Ectodermal cell (in vitro differentiated cells): ENCODE measurements around the gene GCNT1.
"Not testable (repeated sequence)": the region's sequence is repeated elsewhere in the genome, so short reads cannot be mapped to it uniquely, and the experiment has no call there.

Experiments used
- H3K27ac ChIP-seq: 2 replicates; pipeline ENCODE4 v1.7.0; 2013; ENCODE audit warnings: mild to moderate bottlenecking, low read depth, low read length; ENCODE audit not compliant: insufficient read depth, poor library complexity, severe bottlenecking
- H3K27me3 ChIP-seq: 2 replicates; pipeline ENCODE4 v1.7.0; 2013; ENCODE audit warnings: mild to moderate bottlenecking, low read length; ENCODE audit not compliant: insufficient read depth, control insufficient read depth, poor library complexity, severe bottlenecking
- H3K36me3 ChIP-seq: one replicate; pipeline ENCODE4 v1.7.0; 2013; ENCODE audit warnings: low read length; ENCODE audit not compliant: control insufficient read depth, insufficient read depth
- H3K4me1 ChIP-seq: one replicate; pipeline ENCODE4 v1.7.0; 2013; ENCODE audit warnings: low read length; ENCODE audit not compliant: control insufficient read depth, insufficient read depth
- H3K4me3 ChIP-seq: 2 replicates; pipeline ENCODE4 v1.7.0; 2013; ENCODE audit warnings: low read depth, low read length, control low read depth; ENCODE audit not compliant: insufficient read depth
- H3K9me3 ChIP-seq: 2 replicates; pipeline ENCODE4 v1.7.0; 2013; ENCODE audit warnings: mild to moderate bottlenecking, low read length, moderate library complexity; ENCODE audit not compliant: control insufficient read depth
- WGBS, 2 experiments: methylation state at CpG; one replicate each; pipeline ENCODE4 v1.1.7; 2013; ENCODE audit warnings: missing lambda C conversion rate in 2 of 2; 5-methylcytosine and 5-hydroxymethylcytosine counted together

GCNT1 gene

GRCh38 chr9:76424491-76424890 lies 34.5 kb upstream of the GCNT1 start:
- Histone ChIP-seq H3K27ac (no peak overlapping the region), H3K4me1 (no peaks in the 10 kb centered on the region), H3K9me3 (no peaks in the 10 kb centered on the region), H3K36me3 (no peaks in the 10 kb centered on the region), H3K27me3 (no peaks in the 10 kb centered on the region), H3K4me3 (no peak overlapping the region)
- WGBS, 2 experiments: 91 to 92% methylated on average over 4 of the region's 4 CpGs

GRCh38 chr9:76425677-76426453 lies 33.1 kb upstream of the GCNT1 start:
- H3K9me3 ChIP-seq: no peaks in the 10 kb centered on the region
- H3K36me3 ChIP-seq: no peaks in the 10 kb centered on the region
- no peaks in the 10 kb centered on the region for H3K27me3 ChIP-seq
- WGBS, 2 experiments: 90 to 99% methylated on average over 6 to 8 of the region's 8 CpGs
- no peak overlapping the region for H3K4me3 ChIP-seq
- H3K4me1 ChIP-seq: no peaks in the 10 kb centered on the region
- no peak overlapping the region for H3K27ac ChIP-seq

- Histone ChIP-seq H3K4me3 (no peak overlapping the region), H3K4me1 (no peaks in the 10 kb centered on the region), H3K9me3 (no peaks in the 10 kb centered on the region), H3K27me3 (no peaks in the 10 kb centered on the region), H3K27ac (no peak overlapping the region), H3K36me3 (no peaks in the 10 kb centered on the region)
- 92 to 95% methylated on average over 7 of the region's 7 CpGs for WGBS, 2 experiments
Observed at GRCh38 chr9:76426807-76427419, 32.1 kb upstream of the GCNT1 start.

GRCh38 chr9:76431601-76432000 lies 27.4 kb upstream of the GCNT1 start:
- Histone ChIP-seq H3K9me3 (no peaks in the 10 kb centered on the region), H3K27me3 (no peaks in the 10 kb centered on the region), H3K4me3 (no peak overlapping the region), H3K27ac (no peak overlapping the region), H3K4me1 (no peaks in the 10 kb centered on the region), H3K36me3 (no peaks in the 10 kb centered on the region)
- WGBS, 2 experiments: 71 to 78% methylated on average over 8 of the region's 8 CpGs

- Histone ChIP-seq H3K27me3 (no peaks in the 10 kb centered on the region), H3K9me3 (no peaks in the 10 kb centered on the region), H3K27ac (no peak overlapping the region), H3K4me3 (no peak overlapping the region), H3K36me3 (no peaks in the 10 kb centered on the region), H3K4me1 (no peaks in the 10 kb centered on the region)
- WGBS, 2 experiments: 93% methylated on average over 5 of the region's 5 CpGs
Observed at GRCh38 chr9:76433406-76433805, 25.6 kb upstream of the GCNT1 start.

GRCh38 chr9:76433836-76434235 lies 25.1 kb upstream of the GCNT1 start:
- no peaks in the 10 kb centered on the region for H3K9me3 ChIP-seq
- H3K27me3 ChIP-seq: no peaks in the 10 kb centered on the region
- H3K27ac ChIP-seq: no peak overlapping the region
- H3K36me3 ChIP-seq: no peaks in the 10 kb centered on the region
- WGBS, 2 experiments: 100% methylated on average over 3 of the region's 3 CpGs; no CpG with 5 or more reads in 1 of the 2 experiments
- no peak overlapping the region for H3K4me3 ChIP-seq
- no peaks in the 10 kb centered on the region for H3K4me1 ChIP-seq

- H3K27me3 ChIP-seq, H3K27ac ChIP-seq, H3K36me3 ChIP-seq, H3K4me1 ChIP-seq, H3K9me3 ChIP-seq, H3K4me3 ChIP-seq: not testable (repeated sequence)
- 96% methylated on average over 6 of the region's 6 CpGs for WGBS, 2 experiments
Observed at GRCh38 chr9:76434897-76435296, 24.1 kb upstream of the GCNT1 start.

GRCh38 chr9:76437017-76437699 lies 21.8 kb upstream of the GCNT1 start:
- not testable (repeated sequence) for H3K4me1 ChIP-seq, H3K36me3 ChIP-seq, H3K9me3 ChIP-seq, H3K27me3 ChIP-seq, H3K4me3 ChIP-seq, H3K27ac ChIP-seq
- WGBS, 2 experiments: 82 to 83% methylated on average over 8 of the region's 9 CpGs

GRCh38 chr9:76438841-76439588 lies 20.0 kb upstream of the GCNT1 start:
- Histone ChIP-seq H3K4me1 (no peaks in the 10 kb centered on the region), H3K4me3 (no peak overlapping the region), H3K9me3 (no peaks in the 10 kb centered on the region), H3K36me3 (no peaks in the 10 kb centered on the region), H3K27ac (no peak overlapping the region), H3K27me3 (no peaks in the 10 kb centered on the region)
- WGBS, 2 experiments: 92 to 93% methylated on average over 4 to 5 of the region's 6 CpGs
